ENCODE data around the gene HDDC2.

Gene HDDC2

DNA sequence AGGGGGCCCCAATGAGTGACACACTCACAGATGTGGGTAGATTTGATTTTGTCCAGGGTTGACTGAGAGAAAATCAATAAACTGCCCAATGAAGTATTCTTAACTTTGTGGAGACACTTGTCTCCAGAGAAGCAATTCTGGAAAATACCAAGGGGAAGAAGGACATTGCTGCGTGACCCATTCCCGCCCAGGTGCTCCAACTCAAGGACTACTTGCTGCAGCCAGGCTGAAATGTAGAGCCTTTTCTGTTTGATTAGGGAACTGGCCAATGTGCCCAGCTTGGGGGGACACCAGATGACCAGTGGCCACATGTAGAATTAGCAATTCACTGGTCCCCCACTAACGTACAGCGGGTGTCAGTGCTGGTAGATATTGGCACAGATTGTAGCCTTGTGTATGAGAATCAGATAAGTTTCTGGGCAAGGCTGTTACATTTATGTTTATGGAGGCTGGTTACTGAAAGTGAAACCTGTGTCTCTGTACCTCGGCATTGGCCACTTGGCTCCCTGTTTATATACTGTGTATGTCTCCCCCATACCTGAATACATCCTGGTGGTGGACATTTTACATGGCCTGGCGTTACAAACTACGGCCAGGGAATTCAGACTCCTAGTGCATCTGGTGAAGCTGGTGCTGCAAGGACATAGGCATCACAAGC lies 32.3 kb downstream of the HDDC2 start:
- no peak for DNase-seq (ENCODE audit: low spot score)

GRCh38 chr6:125268765-125269164 lies 33.0 kb downstream of the HDDC2 start:
- DNase-seq (ENCODE audit: low spot score), result no peak

DNA sequence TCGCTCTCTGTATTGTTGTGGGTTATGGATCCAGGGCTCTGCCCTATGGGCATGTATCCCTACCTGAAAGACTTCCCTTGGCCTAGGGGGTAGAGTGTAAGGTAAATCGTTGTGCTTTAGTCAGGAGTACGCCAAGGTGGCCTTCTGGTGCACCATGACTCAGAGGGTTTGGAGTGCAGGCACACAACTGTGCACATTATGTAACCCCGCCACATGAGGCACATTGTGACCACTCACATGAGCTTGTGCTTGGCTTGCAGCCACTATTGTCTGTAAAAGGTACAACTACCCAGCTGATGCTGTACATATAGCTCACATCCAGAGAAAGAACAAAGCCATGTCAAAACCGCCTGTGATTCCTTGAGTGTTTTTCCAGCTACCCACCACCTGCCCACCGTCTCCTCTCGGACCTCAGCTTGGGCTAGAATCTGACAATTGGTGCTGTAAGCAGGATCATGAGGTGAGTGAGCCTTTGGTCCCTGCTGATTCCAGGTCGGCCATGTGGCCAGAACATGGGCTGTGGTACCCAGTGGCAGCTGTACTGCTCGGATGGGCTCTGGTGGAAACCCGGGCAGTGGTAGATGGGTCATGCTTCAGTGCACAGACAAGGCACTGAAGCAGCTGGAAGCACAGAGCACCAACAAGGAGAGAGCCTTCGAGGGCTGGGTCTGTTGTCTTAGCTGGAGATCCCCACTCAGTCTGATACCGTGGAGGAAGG lies 33.8 kb downstream of the HDDC2 start:
- no peak for DNase-seq (ENCODE audit: low spot score)

- no peak for DNase-seq (ENCODE audit: low spot score)
Measured at GRCh38 chr6:125264476-125264875, 37.3 kb downstream of the HDDC2 start.

DNA sequence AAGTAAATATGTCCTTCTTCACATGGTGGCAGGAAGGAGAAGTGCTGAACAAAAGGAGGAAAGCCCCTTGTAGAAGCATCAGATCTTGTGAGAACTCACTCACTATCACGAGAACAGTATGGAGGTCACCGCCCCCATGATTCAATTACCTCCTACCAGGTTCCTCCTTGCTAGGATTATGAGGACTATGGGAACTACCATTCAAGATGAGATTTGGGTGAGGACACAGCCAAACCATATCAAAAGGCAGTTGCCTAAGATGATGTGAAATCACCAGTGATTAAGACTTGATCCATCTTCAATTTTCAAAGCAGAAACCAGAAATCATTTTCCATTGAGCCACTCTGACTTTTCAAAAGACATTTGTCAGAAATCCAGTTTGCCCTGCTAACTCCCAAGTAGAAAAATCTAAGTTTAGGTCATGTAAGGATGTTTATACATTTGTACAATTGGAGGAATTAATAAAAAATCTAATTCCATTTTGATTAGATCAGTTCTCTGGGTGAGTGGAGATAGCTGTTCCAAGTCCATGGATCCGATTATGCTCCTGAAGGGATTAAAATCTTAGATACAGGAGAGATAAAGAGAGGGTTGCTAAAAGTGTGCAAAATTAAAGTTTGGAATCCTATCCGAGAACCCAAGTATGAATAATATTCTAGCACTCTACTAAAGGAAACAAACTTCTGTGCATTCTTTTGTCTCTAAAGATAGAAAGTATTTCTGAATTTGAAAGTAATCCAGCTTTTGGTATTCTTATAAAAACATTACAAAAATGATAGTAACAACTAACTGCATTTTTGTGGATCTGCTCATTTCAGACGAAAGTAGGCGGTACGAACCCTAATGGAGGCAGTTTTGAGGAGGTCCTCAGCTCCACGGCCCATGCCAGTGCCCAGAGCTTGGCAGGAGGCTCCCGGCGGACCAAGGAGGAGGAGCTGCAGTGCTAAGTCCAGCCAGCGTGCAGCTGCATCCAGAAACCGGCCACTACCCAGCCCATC lies 39.5 kb downstream of the HDDC2 start:
- no peak for DNase-seq (ENCODE audit: low spot score)

DNA sequence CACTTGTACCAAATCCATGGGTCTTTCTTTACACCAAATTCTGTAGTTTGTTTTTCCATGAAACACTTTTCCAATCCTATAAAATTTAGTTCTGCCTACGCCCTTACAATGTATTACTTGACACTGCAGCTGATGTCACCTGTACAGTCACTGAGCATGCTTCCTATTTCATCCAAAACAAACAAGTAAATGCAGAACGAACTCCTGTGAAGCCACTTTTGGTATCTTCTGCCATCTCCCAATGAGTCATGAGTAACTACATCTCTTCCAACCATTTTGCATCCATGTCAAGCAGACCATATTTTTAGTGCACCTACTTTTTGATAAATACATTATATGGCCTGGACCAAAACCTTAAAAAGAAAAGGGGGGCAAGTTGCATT lies 42.4 kb downstream of the HDDC2 start:
- no peak for DNase-seq (ENCODE audit: low spot score)

DNA sequence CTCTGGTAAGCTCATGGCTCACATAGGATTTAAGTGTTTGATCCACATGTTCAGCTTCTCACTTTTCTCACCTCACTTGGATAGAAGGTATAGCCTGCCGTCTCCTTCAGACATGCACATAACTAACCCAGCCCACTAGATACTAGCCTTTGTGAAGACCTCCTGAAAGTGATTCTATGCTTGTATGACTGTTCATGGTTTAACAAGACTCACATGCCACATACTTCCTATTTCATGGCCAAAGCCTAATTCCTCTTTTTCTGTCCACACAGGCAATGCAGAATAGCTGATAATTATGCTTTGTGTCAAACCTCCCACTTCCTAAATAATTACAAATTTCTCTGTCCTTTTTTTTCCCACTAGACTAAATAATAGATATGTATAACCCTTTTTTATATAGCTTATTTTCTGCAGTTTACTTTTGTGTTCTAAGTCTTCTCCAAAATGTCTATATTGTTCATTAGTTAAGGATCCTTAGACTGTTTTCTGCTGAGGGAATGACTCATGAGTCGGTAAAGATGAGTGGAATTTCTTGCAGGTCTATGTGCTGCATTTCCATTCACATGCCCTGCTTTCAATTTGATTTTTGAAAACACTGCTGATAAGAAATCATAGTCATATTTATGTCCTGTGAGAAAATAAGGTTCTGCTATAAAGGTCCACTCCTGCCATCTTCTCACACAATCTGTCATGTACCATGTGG lies 43.0 kb downstream of the HDDC2 start:
- no peak for DNase-seq (ENCODE audit: low spot score)

DNA sequence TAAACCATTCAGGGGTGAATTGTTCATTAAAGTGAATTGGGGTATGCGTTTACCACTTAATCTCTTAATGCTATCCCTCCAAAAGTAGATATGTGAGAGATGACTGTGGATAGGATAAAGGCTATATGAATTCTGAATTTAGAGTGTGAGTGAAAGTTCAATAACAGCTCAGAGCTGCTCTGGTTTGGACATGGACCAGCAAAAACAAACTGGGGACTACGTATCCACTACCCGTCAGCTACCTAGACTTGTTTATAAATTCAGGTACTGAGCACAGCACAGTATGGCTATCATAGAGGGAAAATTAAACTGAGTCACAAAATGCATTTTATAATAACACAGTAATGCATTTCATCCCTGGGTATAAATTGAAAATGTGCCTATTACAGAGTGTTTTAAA lies 44.4 kb downstream of the HDDC2 start:
- DNase-seq (ENCODE audit: low spot score), result no peak

DNA sequence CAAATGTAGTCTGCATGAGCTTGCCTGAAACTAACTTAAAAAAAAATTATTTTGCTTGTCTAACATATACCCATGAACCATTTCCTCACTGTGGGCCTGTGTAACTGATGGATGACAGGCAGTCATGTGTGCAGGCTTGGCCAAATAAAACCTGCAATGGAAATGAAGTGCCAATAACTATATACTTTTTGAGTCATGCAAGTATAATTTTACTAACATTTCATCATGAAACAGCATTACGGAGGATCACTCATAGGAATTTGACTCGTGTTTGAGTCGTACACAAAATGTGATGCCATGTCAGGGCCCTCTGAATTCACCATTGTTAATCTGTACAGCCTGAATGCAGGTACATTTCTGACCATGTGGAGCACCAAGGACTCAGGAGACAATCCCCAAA lies 46.6 kb downstream of the HDDC2 start:
- DNase-seq (ENCODE audit: low spot score), result no peak

DNA sequence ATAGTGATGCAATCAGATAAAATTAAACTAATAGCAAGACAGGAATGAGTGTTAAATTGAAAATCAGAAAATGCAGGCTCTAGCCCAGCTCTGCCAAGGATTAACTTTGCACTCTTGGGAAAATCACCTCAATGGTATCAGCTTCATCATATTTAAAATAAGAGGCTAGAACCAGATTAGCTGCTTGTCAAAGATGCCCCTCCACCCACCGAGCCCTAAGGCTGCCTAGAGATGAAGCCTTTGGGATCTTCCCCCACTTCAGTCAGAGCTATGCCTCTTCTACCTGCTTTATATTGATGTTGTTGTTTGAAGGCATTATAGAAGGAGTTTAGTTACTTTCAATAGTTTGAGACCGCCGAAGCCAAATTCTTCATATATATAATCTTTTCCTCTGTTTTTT lies 47.4 kb downstream of the HDDC2 start:
- DNase-seq (ENCODE audit: low spot score), result no peak

- DNase-seq (ENCODE audit: low spot score), result no peak
Measured at GRCh38 chr6:125253881-125254280, 47.9 kb downstream of the HDDC2 start.

GRCh38 chr6:125252891-125253290 lies 48.9 kb downstream of the HDDC2 start:
- no peak for DNase-seq (ENCODE audit: low spot score)

DNA sequence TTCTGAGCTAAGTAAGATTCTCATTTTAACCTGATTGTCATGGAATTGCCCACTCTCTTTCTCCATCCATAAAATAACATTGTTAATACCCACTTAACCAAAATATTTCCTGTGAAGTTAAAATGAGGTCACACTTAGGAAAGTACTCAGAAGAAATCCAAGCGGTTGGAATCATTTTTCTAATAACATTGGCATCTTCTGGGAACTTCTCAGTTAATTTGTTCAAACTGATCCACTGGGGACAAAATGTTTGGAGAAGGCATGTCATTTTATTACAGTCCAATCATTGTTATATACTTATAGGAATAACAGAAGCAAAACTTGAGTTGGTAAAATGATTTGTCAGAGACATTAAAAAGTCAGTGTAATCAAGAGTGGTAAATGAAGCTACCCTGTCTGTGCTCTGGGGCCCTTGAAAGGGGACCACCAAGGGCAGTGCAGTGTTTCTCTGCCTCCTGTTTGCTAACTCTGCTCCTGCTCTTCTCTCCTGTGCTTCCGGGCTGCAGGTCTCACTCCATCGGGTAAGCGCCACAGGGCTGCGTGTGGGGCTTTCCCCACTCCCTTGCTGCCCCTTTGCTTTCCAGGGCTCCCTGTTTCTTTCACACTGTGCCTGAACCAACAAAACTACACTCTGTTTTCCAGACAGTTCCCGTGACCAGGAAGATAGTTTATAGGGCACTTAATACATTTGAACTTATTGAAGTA lies 50.1 kb downstream of the HDDC2 start:
- DNase-seq (ENCODE audit: low spot score), result no peak

- no peak for DNase-seq (ENCODE audit: low spot score)
Measured at GRCh38 chr6:125250511-125250910, 51.3 kb downstream of the HDDC2 start.

DNA sequence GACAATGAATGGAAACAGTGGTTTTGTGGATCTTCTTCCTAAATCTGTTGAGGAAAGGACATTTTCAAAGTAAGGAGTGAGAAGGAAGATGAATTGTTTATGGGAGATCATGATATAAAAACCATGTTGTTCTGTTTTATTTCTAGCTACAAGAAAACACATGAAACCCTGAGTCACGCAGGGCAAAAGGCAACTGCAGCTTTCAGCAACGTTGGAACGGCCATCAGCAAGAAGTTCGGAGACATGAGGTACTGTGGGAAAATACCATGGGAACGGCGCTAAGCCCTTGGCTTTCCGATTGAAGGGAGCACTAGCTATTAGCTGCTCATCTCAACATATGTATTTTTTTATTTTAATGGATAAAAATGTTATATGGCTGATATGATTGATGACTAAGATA lies 53.6 kb downstream of the HDDC2 start:
- DNase-seq (ENCODE audit: low spot score), result no peak

GRCh38 chr6:125246566-125246965 lies 55.2 kb downstream of the HDDC2 start:
- no peak for DNase-seq (ENCODE audit: low spot score)

- DNase-seq (ENCODE audit: low spot score), result no peak
Measured at GRCh38 chr6:125245523-125246264, 56.1 kb downstream of the HDDC2 start.

- DNase-seq (ENCODE audit: low spot score), result no peak
Measured at GRCh38 chr6:125245109-125245508, 56.7 kb downstream of the HDDC2 start.

GRCh38 chr6:125237764-125238163 lies 64.0 kb downstream of the HDDC2 start:
- no peak for DNase-seq (ENCODE audit: low spot score)

GRCh38 chr6:125236536-125237327 lies 65.0 kb downstream of the HDDC2 start:
- no peak for DNase-seq (ENCODE audit: low spot score)
